H1 (cell line): Measurements from ENCODE around the gene NUBPL. TPM values are rescaled to one million over a fixed set of nuclear protein-coding genes. Genes with fewer than 3 reads are reported as not detected.
A peak's percentile ranks its signal among the peaks of the same experiment; 100 is the strongest.
"Not testable (repeated sequence)": the region's sequence is repeated elsewhere in the genome, so short reads cannot be mapped to it uniquely, and the experiment has no call there.

Experiments used
- CTCF ChIA-PET: fragments of 300-600 bp; sonication (Branson Sonifier 250); formaldehyde crosslinking; loops from one replicate; lab custom pipeline; 2021; ENCODE audit not compliant: partially characterized antibody; lab: Charles Lee
- POLR2A ChIA-PET: fragments of 300-600 bp; sonication (Branson Sonifier 250); formaldehyde crosslinking; loops from one replicate; lab custom pipeline; 2021; ENCODE audit warnings: inconsistent platforms; ENCODE audit not compliant: partially characterized antibody; lab: Charles Lee
- DNase-seq, 2 experiments: peaks; one replicate each; pipeline versions ENCODE4 v3.0.0 to v3.0.0-alpha.2; 2010 to 2022; ENCODE audit warnings: low spot score in 2 of 2, low read depth in 1 of 2, mixed read lengths in 1 of 2
- FAIRE-seq: peaks from 2 replicates; lab custom pipeline; 2011; peaks lifted over from hg19 to GRCh38; lab: Jason Lieb, UNC
- H2AFZ ChIP-seq: 2 replicates; pipeline ENCODE4 v1.8.1; 2012; ENCODE audit warnings: low read length, inconsistent platforms
- H2AK5ac ChIP-seq: 2 replicates; pipeline ENCODE4 v1.6.1; 2013; ENCODE audit warnings: low read depth, low read length
- H2BK120ac ChIP-seq: replicated peaks from 2 replicates; pipeline ENCODE3; 2013; ENCODE audit warnings: low read depth, low read length, inconsistent platforms
- H2BK12ac ChIP-seq: 2 replicates; pipeline ENCODE4 v1.6.1; 2013; ENCODE audit warnings: low read depth, low read length
- H2BK15ac ChIP-seq: 2 replicates; pipeline ENCODE4 v1.6.1; 2013; ENCODE audit warnings: low read length
- H2BK20ac ChIP-seq: 2 replicates; pipeline ENCODE4 v1.6.1; 2013; ENCODE audit warnings: low read length
- H2BK5ac ChIP-seq: 2 replicates; pipeline ENCODE4 v1.6.1; 2013; ENCODE audit warnings: low read depth, low read length
- H3K14ac ChIP-seq: 2 replicates; pipeline ENCODE4 v1.6.1; 2013; ENCODE audit warnings: inconsistent platforms; ENCODE audit not compliant: insufficient read length
- H3K18ac ChIP-seq: 2 replicates; pipeline ENCODE4 v1.6.1; 2013; ENCODE audit warnings: low read length; ENCODE audit errors: extremely low read depth
- H3K23ac ChIP-seq: 2 replicates; pipeline ENCODE4 v1.6.1; 2013; ENCODE audit warnings: inconsistent platforms; ENCODE audit not compliant: insufficient read length
- H3K23me2 ChIP-seq: 2 replicates; pipeline ENCODE4 v1.6.1; 2013; ENCODE audit warnings: low read depth, low read length
- H3K27ac ChIP-seq: 2 replicates; pipeline ENCODE4 v1.6.1; 2011; ENCODE audit warnings: low read depth, low read length, inconsistent platforms
- H3K27me3 ChIP-seq, 4 experiments: replicated peaks in 1 of 4; 1 replicate in 1 of 4; 2 replicates in 3 of 4; pipeline versions ENCODE4 v1.6.1 to v1.8.1; 2011 to 2013; ENCODE audit warnings: low read length in 3 of 4, mild to moderate bottlenecking in 3 of 4, inconsistent platforms in 2 of 4, mixed read lengths in 2 of 4, moderate library complexity in 1 of 4; ENCODE audit not compliant: control insufficient read depth in 3 of 4, insufficient read depth in 3 of 4; ENCODE audit errors: extremely low read depth in 1 of 4
- H3K36me3 ChIP-seq, 4 experiments: 2 replicates each; pipeline versions ENCODE4 v1.6.1 to v1.8.1; 2011 to 2013; ENCODE audit warnings: mild to moderate bottlenecking in 4 of 4, low read length in 3 of 4, moderate library complexity in 2 of 4, control low read depth in 1 of 4, inconsistent platforms in 1 of 4; ENCODE audit not compliant: insufficient read depth in 4 of 4, control insufficient read depth in 2 of 4
- H3K4ac ChIP-seq: replicated peaks from 2 replicates; pipeline ENCODE3; 2013; ENCODE audit warnings: low read length, low read depth, mixed read lengths, inconsistent platforms; ENCODE audit not compliant: insufficient read length
- H3K4me1 ChIP-seq, 4 experiments: replicated peaks in 1 of 4; 1 replicate in 1 of 4; 2 replicates in 3 of 4; pipeline versions ENCODE4 v1.6.1 to v1.8.1; 2011 to 2013; ENCODE audit warnings: low read length in 3 of 4, inconsistent platforms in 2 of 4, mixed read lengths in 1 of 4; ENCODE audit not compliant: insufficient read depth in 4 of 4, control insufficient read depth in 3 of 4
- H3K4me2 ChIP-seq, 2 experiments: 2 replicates each; pipeline versions ENCODE4 v1.6.1 to v1.8.1; 2011 to 2013; ENCODE audit warnings: low read depth in 2 of 2, low read length in 2 of 2, control low read depth in 1 of 2, inconsistent platforms in 1 of 2, mild to moderate bottlenecking in 1 of 2; ENCODE audit not compliant: insufficient read depth in 1 of 2
- H3K4me3 ChIP-seq, 4 experiments: fragments of 200-600, 300-600 bp in 1 of 4; sonication (generic), shearing (Covaris generic), sonication (Bioruptor Twin) in 1 of 4; 2 replicates each; pipeline versions ENCODE4 v1.5.1 to v1.8.1; 2011 to 2016; ENCODE audit warnings: low read length in 4 of 4, low read depth in 3 of 4, control low read depth in 2 of 4, inconsistent platforms in 2 of 4, mild to moderate bottlenecking in 2 of 4, mixed read lengths in 1 of 4, moderate library complexity in 1 of 4; ENCODE audit not compliant: insufficient read depth in 2 of 4; ENCODE audit errors: extremely low read depth in 1 of 4
- H3K56ac ChIP-seq: replicated peaks from 2 replicates; pipeline ENCODE3; 2013; ENCODE audit warnings: low read depth, mild to moderate bottlenecking, mixed read lengths, low read length, inconsistent platforms; ENCODE audit not compliant: insufficient read length
- H3K79me1 ChIP-seq: 2 replicates; pipeline ENCODE4 v1.6.1; 2013; ENCODE audit warnings: low read depth, low read length, control low read depth
- H3K79me2 ChIP-seq, 2 experiments: 2 replicates each; pipeline versions ENCODE4 v1.6.1 to v1.8.1; 2012 to 2013; ENCODE audit warnings: low read length in 2 of 2, mild to moderate bottlenecking in 2 of 2, inconsistent platforms in 1 of 2; ENCODE audit not compliant: insufficient read depth in 2 of 2, control insufficient read depth in 1 of 2
- H3K9ac ChIP-seq, 4 experiments: replicated peaks in 1 of 4; 1 replicate in 1 of 4; 2 replicates in 3 of 4; pipeline versions ENCODE4 v1.6.1 to v1.8.1; 2011 to 2013; ENCODE audit warnings: low read depth in 3 of 4, low read length in 3 of 4, control low read depth in 2 of 4, mild to moderate bottlenecking in 2 of 4, moderate library complexity in 2 of 4, inconsistent platforms in 1 of 4; ENCODE audit errors: extremely low read depth in 1 of 4
- H3K9me3 ChIP-seq, 2 experiments: 2 replicates each; pipeline versions ENCODE4 v1.6.1 to v1.8.1; 2012 to 2013; ENCODE audit warnings: mild to moderate bottlenecking in 2 of 2, moderate library complexity in 2 of 2, control low read depth in 1 of 2, inconsistent platforms in 1 of 2, low read depth in 1 of 2, low read length in 1 of 2, mixed read lengths in 1 of 2; ENCODE audit not compliant: insufficient read depth in 2 of 2
- H4K20me1 ChIP-seq, 2 experiments: replicated peaks in 1 of 2; 2 replicates each; pipeline versions ENCODE3 to v1.8.1; 2011 to 2013; ENCODE audit warnings: inconsistent platforms in 2 of 2, low read length in 2 of 2, mild to moderate bottlenecking in 1 of 2; ENCODE audit not compliant: insufficient read depth in 2 of 2, control insufficient read depth in 1 of 2
- H4K5ac ChIP-seq: 2 replicates; pipeline ENCODE4 v1.6.1; 2013; ENCODE audit warnings: low read length, low read depth, mixed read lengths, inconsistent platforms; ENCODE audit not compliant: insufficient read length
- H4K8ac ChIP-seq: 2 replicates; pipeline ENCODE4 v1.8.0; 2013; ENCODE audit warnings: mild to moderate bottlenecking, moderate library complexity, low read length, inconsistent platforms; ENCODE audit not compliant: insufficient read depth; ENCODE audit errors: extremely low read depth
- H4K91ac ChIP-seq: replicated peaks from 2 replicates; pipeline ENCODE3; 2013; ENCODE audit warnings: low read length, mixed read lengths, inconsistent platforms; ENCODE audit not compliant: insufficient read length
- whole genome bisulfite sequencing, 2 experiments: shearing (Covaris generic) in 1 of 2; methylation state at CpG; one replicate each; pipeline versions ENCODE4 v1.1.6 to v1.1.7; 2013 to 2015; ENCODE audit warnings: low lambda C conversion rate in 2 of 2, mixed read lengths in 2 of 2, inconsistent platforms in 1 of 2, low coverage in 1 of 2, missing lambda C conversion rate in 1 of 2; ENCODE audit not compliant: insufficient replicate concordance in 2 of 2, insufficient coverage in 1 of 2, insufficient read length in 1 of 2; ENCODE audit errors: extremely low coverage in 1 of 2, missing lambda C conversion rate in 1 of 2; 5-methylcytosine and 5-hydroxymethylcytosine counted together
- polyA plus RNA-seq, 7 experiments: library from polyadenylated mRNA; depleted of rRNA in 3 of 7; stranded (reverse) in 5 of 7; unstranded in 2 of 7; fragments of >200 nt in 5 of 7; fragments of 200-250 nt in 2 of 7; gene quantifications; 1 replicate in 5 of 7; 2 replicates in 1 of 7; 4 replicates in 1 of 7; pipeline versions ENCODE4 v1.2.1 to v1.2.3, GENCODE V29; 2011 to 2013; ENCODE audit warnings: missing spikeins in 2 of 7, mixed read lengths in 2 of 7
- total RNA-seq: library from RNA; stranded (reverse); fragmentation: NEBNext Ultra II Directional; extraction: Animal tissue kit (Norgen Biotek cat#: 25700); gene quantifications from 2 replicates; pipeline ENCODE4 v1.2.1, GENCODE V29; 2021

The NUBPL gene
- total and polyA plus RNA-seq, 2 of the 8 experiments (the other 6 are each of a cell fraction or from before 2014, with no cell fraction given) = 1.6 to 6.8 TPM

- H3K4me1 ChIP-seq, H3K36me3 ChIP-seq, H3K9me3 ChIP-seq, H3K27ac ChIP-seq, H3K56ac ChIP-seq, H3K14ac ChIP-seq, H4K5ac ChIP-seq, H2BK120ac ChIP-seq, H3K79me2 ChIP-seq, H3K9ac ChIP-seq, H4K8ac ChIP-seq, H3K4me2 ChIP-seq, H3K79me1 ChIP-seq, H2BK20ac ChIP-seq, H2BK5ac ChIP-seq, H3K27me3 ChIP-seq, H3K18ac ChIP-seq, H2BK15ac ChIP-seq, POLR2A ChIA-PET, H4K20me1 ChIP-seq, H4K91ac ChIP-seq, H2AFZ ChIP-seq, H3K23me2 ChIP-seq, H3K23ac ChIP-seq, H3K4ac ChIP-seq, H3K4me3 ChIP-seq, FAIRE-seq, H2AK5ac ChIP-seq: not testable (repeated sequence)
- 0 out of 2 replicates have a peak overlapping the region, but pooled peaks have one; percentile 27 for H2BK12ac ChIP-seq
- CTCF ChIA-PET = interaction anchor here (0.6 to 1.4 kb wide), 3 partner anchors 19 to 685 kb away, joined by 3 to 4 read pairs (median 4); no protein-coding TSS in a partner anchor
- 86% methylated on average over 12 of the region's 15 CpGs; no CpG with 5 or more reads in 1 of the 2 experiments for WGBS, 2 experiments
- peak in 1 of 2 experiments; percentile 46 for DNase-seq
Observed at GRCh38 chr14:31811693-31812628, 250.8 kb downstream of the NUBPL start.
